HEK293 (cell line): ENCODE measurements around the gene PA2G4.

ENCODE experiments used
- CTCF ChIA-PET: fragments of 350-600 bp; formaldehyde crosslinking; extraction: SDS; loops from one replicate; lab custom pipeline; 2021; ENCODE audit warnings: antibody characterized with exemption; lab: Yijun Ruan, JAX
- POLR2A ChIA-PET: fragments of 300-600 bp; formaldehyde crosslinking; extraction: SDS; loops from one replicate; lab custom pipeline; 2020; ENCODE audit warnings: antibody characterized with exemption, inconsistent platforms; lab: Yijun Ruan, JAX
- H3K27ac ChIP-seq: fragments of 200-500 bp; sonication (Bioruptor generic); 2 replicates; pipeline ENCODE4 v1.5.1; 2014; ENCODE audit warnings: low read depth, low read length, control low read depth, inconsistent platforms; ENCODE audit errors: extremely low read depth
- H3K36me3 ChIP-seq, 2 experiments: fragments of 200-500 bp in 1 of 2; sonication (Bioruptor generic) in 1 of 2; 1 replicate in 1 of 2; 2 replicates in 1 of 2; pipeline ENCODE4 v1.5.1; 2014 to 2017; ENCODE audit warnings: inconsistent platforms in 2 of 2, low read length in 2 of 2; ENCODE audit not compliant: control insufficient read depth in 2 of 2, insufficient read depth in 1 of 2
- H3K4me1 ChIP-seq: fragments of 200-500 bp; sonication (Bioruptor generic); 2 replicates; pipeline ENCODE4 v1.5.1; 2014; ENCODE audit warnings: mild to moderate bottlenecking, low read length, inconsistent platforms; ENCODE audit not compliant: control insufficient read depth, insufficient read depth
- H3K4me3 ChIP-seq: 2 replicates; pipeline ENCODE4 v1.5.1; 2011; ENCODE audit warnings: low read depth, mild to moderate bottlenecking, control low read depth, low read length, moderate library complexity
- H3K9me3 ChIP-seq: fragments of 200-500 bp; sonication (Bioruptor generic); 2 replicates; pipeline ENCODE4 v1.5.1; 2014; ENCODE audit warnings: low read depth, low read length, inconsistent platforms; ENCODE audit not compliant: control insufficient read depth, insufficient read depth
- BCL11A ChIP-seq: fragments of 450-650 bp; formaldehyde crosslinking; IDR thresholded peaks from 2 replicates; pipeline ENCODE4 v1.5.1; 2016; ENCODE audit warnings: low read depth, missing biosample characterization, missing genetic modification characterization
- GLIS1 ChIP-seq: fragments of 450-650 bp; formaldehyde crosslinking; IDR thresholded peaks from 2 replicates; pipeline ENCODE4 v1.5.1; 2016; ENCODE audit warnings: missing biosample characterization, missing genetic modification characterization
- IKZF3 ChIP-seq: fragments of 450-650 bp; IDR thresholded peaks from 2 replicates; pipeline ENCODE4 v1.5.0; 2018; ENCODE audit warnings: missing biosample characterization, mild to moderate bottlenecking, missing genetic modification characterization, moderate library complexity
- OSR2 ChIP-seq: fragments of 450-650 bp; formaldehyde crosslinking; IDR thresholded peaks from 2 replicates; pipeline ENCODE4 v1.5.1; 2016; ENCODE audit warnings: missing biosample characterization, missing genetic modification characterization
- SCRT1 ChIP-seq: fragments of 450-650 bp; formaldehyde crosslinking; IDR thresholded peaks from 2 replicates; pipeline ENCODE4 v1.5.1; 2016; ENCODE audit warnings: missing biosample characterization, missing genetic modification characterization, borderline replicate concordance
- SCRT2 ChIP-seq: fragments of 450-650 bp; formaldehyde crosslinking; IDR thresholded peaks from 2 replicates; pipeline ENCODE4 v1.5.1; 2016; ENCODE audit warnings: missing biosample characterization, missing genetic modification characterization
- SP7 ChIP-seq: fragments of 450-650 bp; formaldehyde crosslinking; IDR thresholded peaks from 2 replicates; pipeline ENCODE4 v1.5.1; 2016; ENCODE audit warnings: missing biosample characterization, missing genetic modification characterization
- ZFHX2 ChIP-seq: fragments of 450-650 bp; formaldehyde crosslinking; conservative IDR thresholded peaks from 2 replicates; pipeline ENCODE4 v1.5.1; 2016; ENCODE audit warnings: missing biosample characterization, missing genetic modification characterization
- ZIC2 ChIP-seq: fragments of 450-650 bp; formaldehyde crosslinking; IDR thresholded peaks from 2 replicates; pipeline ENCODE4 v1.5.1; 2016; ENCODE audit warnings: missing biosample characterization, missing genetic modification characterization
- ZNF121 ChIP-seq: fragments of 450-650 bp; formaldehyde crosslinking; IDR thresholded peaks from 2 replicates; pipeline ENCODE4 v1.5.1; 2016; ENCODE audit warnings: missing biosample characterization, missing genetic modification characterization
- ZNF133 ChIP-seq: fragments of 450-650 bp; formaldehyde crosslinking; IDR thresholded peaks from 2 replicates; pipeline ENCODE4 v1.5.1; 2016; ENCODE audit warnings: missing biosample characterization, missing genetic modification characterization
- ZNF324 ChIP-seq: fragments of 450-650 bp; formaldehyde crosslinking; IDR thresholded peaks from 2 replicates; pipeline ENCODE4 v1.5.1; 2016; ENCODE audit warnings: missing biosample characterization, missing genetic modification characterization
- ZNF391 ChIP-seq: fragments of 450-650 bp; formaldehyde crosslinking; IDR thresholded peaks from 2 replicates; pipeline ENCODE4 v1.5.1; 2016; ENCODE audit warnings: low read depth, missing biosample characterization, missing genetic modification characterization, borderline replicate concordance
- ZNF544 ChIP-seq: fragments of 450-650 bp; formaldehyde crosslinking; IDR thresholded peaks from 2 replicates; pipeline ENCODE4 v1.5.0; 2017; ENCODE audit warnings: missing biosample characterization, missing genetic modification characterization
- ZNF549 ChIP-seq: fragments of 450-650 bp; IDR thresholded peaks from 2 replicates; pipeline ENCODE4 v1.5.1; 2018; ENCODE audit warnings: missing biosample characterization, missing genetic modification characterization, mild to moderate bottlenecking, inconsistent platforms, moderate library complexity
- ZNF561 ChIP-seq: fragments of 450-650 bp; IDR thresholded peaks from 2 replicates; pipeline ENCODE4 v1.5.1; 2018; ENCODE audit warnings: missing biosample characterization, missing genetic modification characterization, borderline replicate concordance
- ZNF600 ChIP-seq: fragments of 450-650 bp; formaldehyde crosslinking; IDR thresholded peaks from 2 replicates; pipeline ENCODE4 v1.5.1; 2016; ENCODE audit warnings: missing biosample characterization, missing genetic modification characterization
- TF ChIP-seq, protein P1 (sequence below): fragments of 450-650 bp; formaldehyde crosslinking; IDR thresholded peaks from 2 replicates; pipeline ENCODE4 v1.5.1; 2016; ENCODE audit warnings: missing biosample characterization, missing genetic modification characterization
- TF ChIP-seq, protein P2 (sequence below): fragments of 450-650 bp; formaldehyde crosslinking; IDR thresholded peaks from 2 replicates; pipeline ENCODE4 v1.5.1; 2017; ENCODE audit warnings: missing biosample characterization, missing genetic modification characterization
- TF ChIP-seq, protein P3 (sequence below): fragments of 450-650 bp; formaldehyde crosslinking; IDR thresholded peaks from 2 replicates; pipeline ENCODE4 v1.5.1; 2016; ENCODE audit warnings: missing biosample characterization, missing genetic modification characterization

PA2G4 gene

DNA sequence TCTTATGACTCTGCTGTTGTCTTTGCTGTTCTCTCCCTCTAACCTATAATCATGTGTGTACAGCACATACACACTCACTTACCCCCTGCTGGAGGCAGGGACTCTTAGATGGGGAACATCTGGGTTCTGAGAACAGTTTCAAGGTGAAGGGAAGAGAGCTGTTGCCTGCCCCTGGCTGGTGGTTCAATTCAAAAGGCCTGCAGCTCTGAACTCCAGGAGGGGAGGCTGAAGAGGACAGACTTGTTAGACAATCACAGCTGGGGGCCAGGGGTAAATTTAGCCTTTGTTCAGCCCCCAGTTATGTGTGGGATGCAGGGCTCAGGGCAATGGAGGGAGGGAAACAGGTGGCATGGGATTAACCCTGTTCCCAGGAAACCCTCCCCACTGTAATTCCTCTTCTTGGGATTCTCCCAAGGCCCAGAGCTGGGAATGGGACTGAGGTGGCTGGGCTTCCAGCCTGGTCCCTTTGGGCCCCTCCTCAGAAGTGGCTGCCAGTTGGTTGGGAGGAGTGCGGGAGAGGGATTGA lies 50.0 kb downstream of the PA2G4 start:
- POLR2A ChIA-PET = interaction anchor here (1.4 to 3.8 kb wide), 2 partner anchors 9 to 26 kb away, joined by 5 to 20 read pairs; partner anchors contain the start of gene ESYT1
- no peaks in the 10 kb centered on the region; the same call in 1 of the 2 replicates for H3K4me1 ChIP-seq
- no peak overlapping the region for H3K27ac ChIP-seq

DNA sequence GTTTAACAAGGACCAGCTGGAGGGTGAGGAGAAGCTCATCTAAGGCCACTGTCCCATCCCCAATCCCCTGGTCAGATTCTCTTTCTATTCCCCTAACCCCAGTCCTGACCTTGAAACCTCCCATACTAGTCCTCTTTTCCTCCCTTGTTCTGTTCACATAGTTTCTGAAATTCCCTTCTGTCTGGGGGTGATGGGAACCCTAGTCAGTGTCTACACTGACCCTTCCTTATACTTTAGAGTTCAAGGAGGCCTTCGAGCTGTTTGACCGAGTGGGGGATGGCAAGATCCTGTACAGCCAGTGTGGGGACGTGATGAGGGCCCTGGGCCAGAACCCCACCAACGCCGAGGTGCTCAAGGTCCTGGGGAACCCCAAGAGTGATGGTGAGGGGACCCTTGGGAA lies 50.5 kb downstream of the PA2G4 start:
- no peaks in the 10 kb centered on the region for H3K9me3 ChIP-seq
- H3K27ac ChIP-seq = no peak overlapping the region
- ChIA-PET POLR2A (interaction anchor here (0.7 to 3.8 kb wide), 3 partner anchors 8 to 42 kb away, joined by 3 to 20 read pairs (median 5); partner anchors contain the start of gene ESYT1), CTCF (interaction anchor here (1.0 to 2.2 kb wide), 5 partner anchors 26 to 36 kb away, joined by 3 to 8 read pairs (median 6); partner anchors contain the start of genes ESYT1, SMARCC2 and ZC3H10)
- peaks cover 4 to 29% of the 10 kb centered on the region in 2 experiments for H3K36me3 ChIP-seq
- peaks cover 3% of the 10 kb centered on the region; the same call in 1 of the 2 replicates for H3K4me1 ChIP-seq
- no peak overlapping the region for H3K4me3 ChIP-seq
- TF ChIP-seq ZNF133 (tag by site-specific recombination) = no peak

More for the DNA sequence above, 50.0 kb downstream of the PA2G4 start:
- Histone ChIP-seq H3K4me3 (no peak overlapping the region), H3K36me3 (peaks cover 4 to 24% of the 10 kb centered on the region in 2 experiments), H3K9me3 (no peaks in the 10 kb centered on the region)
- TF ChIP-seq ZNF600 = no peak
- TF ChIP-seq SCRT2 (tag by site-specific recombination) = peak; percentile 60
- TF ChIP-seq ZIC2 = peak; percentile 44; the same call in 1 of the 2 replicates
- peak; percentile 97 for TF ChIP-seq SP7
- TF ChIP-seq SCRT1 (tag by site-specific recombination) = 0 out of 2 replicates have a peak, but pooled peaks have one; percentile 26
- TF ChIP-seq GLIS1 (tag by site-specific recombination) = peak; percentile 94
- TF ChIP-seq ZNF561 (tag by site-specific recombination) = no peak
- peak; percentile 51 for TF ChIP-seq ZFHX2
- TF ChIP-seq, protein P1, sequence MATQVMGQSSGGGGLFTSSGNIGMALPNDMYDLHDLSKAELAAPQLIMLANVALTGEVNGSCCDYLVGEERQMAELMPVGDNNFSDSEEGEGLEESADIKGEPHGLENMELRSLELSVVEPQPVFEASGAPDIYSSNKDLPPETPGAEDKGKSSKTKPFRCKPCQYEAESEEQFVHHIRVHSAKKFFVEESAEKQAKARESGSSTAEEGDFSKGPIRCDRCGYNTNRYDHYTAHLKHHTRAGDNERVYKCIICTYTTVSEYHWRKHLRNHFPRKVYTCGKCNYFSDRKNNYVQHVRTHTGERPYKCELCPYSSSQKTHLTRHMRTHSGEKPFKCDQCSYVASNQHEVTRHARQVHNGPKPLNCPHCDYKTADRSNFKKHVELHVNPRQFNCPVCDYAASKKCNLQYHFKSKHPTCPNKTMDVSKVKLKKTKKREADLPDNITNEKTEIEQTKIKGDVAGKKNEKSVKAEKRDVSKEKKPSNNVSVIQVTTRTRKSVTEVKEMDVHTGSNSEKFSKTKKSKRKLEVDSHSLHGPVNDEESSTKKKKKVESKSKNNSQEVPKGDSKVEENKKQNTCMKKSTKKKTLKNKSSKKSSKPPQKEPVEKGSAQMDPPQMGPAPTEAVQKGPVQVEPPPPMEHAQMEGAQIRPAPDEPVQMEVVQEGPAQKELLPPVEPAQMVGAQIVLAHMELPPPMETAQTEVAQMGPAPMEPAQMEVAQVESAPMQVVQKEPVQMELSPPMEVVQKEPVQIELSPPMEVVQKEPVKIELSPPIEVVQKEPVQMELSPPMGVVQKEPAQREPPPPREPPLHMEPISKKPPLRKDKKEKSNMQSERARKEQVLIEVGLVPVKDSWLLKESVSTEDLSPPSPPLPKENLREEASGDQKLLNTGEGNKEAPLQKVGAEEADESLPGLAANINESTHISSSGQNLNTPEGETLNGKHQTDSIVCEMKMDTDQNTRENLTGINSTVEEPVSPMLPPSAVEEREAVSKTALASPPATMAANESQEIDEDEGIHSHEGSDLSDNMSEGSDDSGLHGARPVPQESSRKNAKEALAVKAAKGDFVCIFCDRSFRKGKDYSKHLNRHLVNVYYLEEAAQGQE (tag by site-specific recombination) = no peak
- TF ChIP-seq IKZF3 (tag by site-specific recombination) = peak; percentile 64; the same call in 1 of the 2 replicates
- TF ChIP-seq, protein P2, sequence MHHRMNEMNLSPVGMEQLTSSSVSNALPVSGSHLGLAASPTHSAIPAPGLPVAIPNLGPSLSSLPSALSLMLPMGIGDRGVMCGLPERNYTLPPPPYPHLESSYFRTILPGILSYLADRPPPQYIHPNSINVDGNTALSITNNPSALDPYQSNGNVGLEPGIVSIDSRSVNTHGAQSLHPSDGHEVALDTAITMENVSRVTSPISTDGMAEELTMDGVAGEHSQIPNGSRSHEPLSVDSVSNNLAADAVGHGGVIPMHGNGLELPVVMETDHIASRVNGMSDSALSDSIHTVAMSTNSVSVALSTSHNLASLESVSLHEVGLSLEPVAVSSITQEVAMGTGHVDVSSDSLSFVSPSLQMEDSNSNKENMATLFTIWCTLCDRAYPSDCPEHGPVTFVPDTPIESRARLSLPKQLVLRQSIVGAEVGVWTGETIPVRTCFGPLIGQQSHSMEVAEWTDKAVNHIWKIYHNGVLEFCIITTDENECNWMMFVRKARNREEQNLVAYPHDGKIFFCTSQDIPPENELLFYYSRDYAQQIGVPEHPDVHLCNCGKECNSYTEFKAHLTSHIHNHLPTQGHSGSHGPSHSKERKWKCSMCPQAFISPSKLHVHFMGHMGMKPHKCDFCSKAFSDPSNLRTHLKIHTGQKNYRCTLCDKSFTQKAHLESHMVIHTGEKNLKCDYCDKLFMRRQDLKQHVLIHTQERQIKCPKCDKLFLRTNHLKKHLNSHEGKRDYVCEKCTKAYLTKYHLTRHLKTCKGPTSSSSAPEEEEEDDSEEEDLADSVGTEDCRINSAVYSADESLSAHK (tag by site-specific recombination) = peak; percentile 95
- no peak for TF ChIP-seq ZNF544
- CTCF ChIA-PET = interaction anchor here (0.6 to 2.2 kb wide), 4 partner anchors 17 to 35 kb away, joined by 3 to 8 read pairs (median 4); partner anchors contain the start of gene ZC3H10

DNA sequence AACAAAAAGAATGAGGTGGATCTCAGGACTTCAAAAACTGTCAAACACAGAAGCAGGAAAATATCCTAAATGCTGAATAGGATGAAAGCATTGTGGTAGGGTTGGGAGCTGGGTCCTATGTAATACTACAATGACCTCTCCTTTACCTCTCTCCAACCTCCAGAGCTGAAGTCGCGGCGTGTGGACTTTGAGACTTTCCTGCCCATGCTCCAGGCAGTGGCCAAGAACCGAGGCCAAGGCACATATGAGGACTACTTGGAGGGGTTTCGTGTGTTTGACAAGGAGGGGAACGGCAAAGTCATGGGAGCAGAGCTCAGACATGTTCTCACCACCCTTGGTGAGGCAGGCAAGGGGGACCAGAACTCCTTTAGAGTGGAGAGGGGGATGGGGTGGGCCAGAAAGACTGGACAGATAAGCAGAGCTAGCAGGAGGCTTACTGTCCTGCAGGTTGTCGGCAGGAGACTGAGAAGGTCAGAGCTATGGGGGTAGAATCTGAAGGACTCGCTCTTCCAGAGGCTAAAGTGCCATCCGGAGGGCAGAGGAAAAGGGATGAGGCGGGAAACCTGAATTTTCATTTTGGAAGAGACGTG lies 51.0 kb downstream of the PA2G4 start:
- Histone ChIP-seq H3K4me1 (peaks cover 3% of the 10 kb centered on the region; the same call in 1 of the 2 replicates), H3K27ac (no peak overlapping the region), H3K4me3 (no peak overlapping the region), H3K9me3 (no peaks in the 10 kb centered on the region), H3K36me3 (peaks cover 4 to 34% of the 10 kb centered on the region in 2 experiments)
- ChIA-PET CTCF (interaction anchor here (1.0 to 2.2 kb wide), 4 partner anchors 27 to 36 kb away, joined by 6 to 8 read pairs (median 6); partner anchors contain the start of genes ESYT1, SMARCC2 and ZC3H10), POLR2A (interaction anchor here (0.7 to 3.8 kb wide), 4 partner anchors 8 to 101 kb away, joined by 3 to 20 read pairs (median 4); partner anchors contain the start of gene ESYT1)
- TF ChIP-seq ZNF324 (tag by site-specific recombination) (no peak), ZNF391 (no peak), ZNF121 (tag by site-specific recombination) (no peak), OSR2 (tag by site-specific recombination) (no peak), BCL11A (no peak), IKZF3 (tag by site-specific recombination) (0 out of 2 replicates have a peak, but pooled peaks have one; percentile 37), ZNF549 (tag by site-specific recombination) (no peak)
- TF ChIP-seq, protein P3, sequence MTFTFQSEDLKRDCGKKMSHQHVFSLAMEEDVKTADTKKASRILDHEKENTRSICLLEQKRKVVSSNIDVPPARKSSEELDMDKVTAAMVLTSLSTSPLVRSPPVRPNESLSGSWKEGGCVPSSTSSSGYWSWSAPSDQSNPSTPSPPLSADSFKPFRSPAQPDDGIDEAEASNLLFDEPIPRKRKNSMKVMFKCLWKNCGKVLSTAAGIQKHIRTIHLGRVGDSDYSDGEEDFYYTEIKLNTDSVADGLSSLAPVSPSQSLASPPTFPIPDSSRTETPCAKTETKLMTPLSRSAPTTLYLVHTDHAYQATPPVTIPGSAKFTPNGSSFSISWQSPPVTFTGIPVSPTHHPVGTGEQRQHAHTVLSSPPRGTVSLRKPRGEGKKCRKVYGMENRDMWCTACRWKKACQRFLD (tag by site-specific recombination) = no peak
